Body of pancreas (tissue), 4 donors: Measurements from ENCODE around the gene SOD1.

Experiments used
- CTCF ChIP-seq, 7 experiments: fragments of 450-650 bp in 4 of 7; fragments of 200-600 bp in 3 of 7; sonication (generic) in 3 of 7; IDR thresholded peaks; one replicate each; pipeline ENCODE4 v1.5.1; 2016 to 2019; ENCODE audit warnings: antibody characterized with exemption in 7 of 7
- POLR2A ChIP-seq, 3 donors: fragments of 450-650 bp; IDR thresholded peaks; one replicate each; pipeline ENCODE4 v1.6.1; 2016; ENCODE audit warnings: antibody characterized with exemption in 3 of 3, mild to moderate bottlenecking in 2 of 3

GRCh38 chr21:31614705-31615104 is 44.8 kb upstream of the SOD1 start:
- TF ChIP-seq POLR2A (IDR thresholded peaks at IDR 0.05): no peak
- TF ChIP-seq CTCF (IDR thresholded peaks at IDR 0.05): no peak
